COLO668 (cell line): ENCODE data around the gene SPCS3.
"Not testable (repeated sequence)": the region's sequence is repeated elsewhere in the genome, so short reads cannot be mapped to it uniquely, and the experiment has no call there.

Experiments
- DNase-seq: peaks from one replicate; lab custom pipeline; 2025; ENCODE audit not compliant: unreplicated experiment; lab: John Stamatoyannopoulos, UW

SPCS3 gene

GRCh38 chr4:176302283-176303275 lies 17.2 kb upstream of the SPCS3 start:
- DNase-seq: no peak

GRCh38 chr4:176303938-176304337 lies 15.8 kb upstream of the SPCS3 start:
- no peak for DNase-seq

GRCh38 chr4:176306837-176307665 lies 12.7 kb upstream of the SPCS3 start:
- DNase-seq: no peak

- no peak for DNase-seq
Observed at GRCh38 chr4:176307666-176307930, 12.2 kb upstream of the SPCS3 start.

- DNase-seq: no peak
Observed at GRCh38 chr4:176308441-176308840, 11.3 kb upstream of the SPCS3 start.

- no peak for DNase-seq
Observed at GRCh38 chr4:176309046-176309445, 10.7 kb upstream of the SPCS3 start.

GRCh38 chr4:176309772-176310171 lies 10.0 kb upstream of the SPCS3 start:
- no peak for DNase-seq

GRCh38 chr4:176313596-176314336 lies 6.0 kb upstream of the SPCS3 start:
- no peak for DNase-seq

- no peak for DNase-seq
Observed at GRCh38 chr4:176319151-176319703, 539 bp upstream of the SPCS3 start.

- DNase-seq: peak; percentile 88
Observed at GRCh38 chr4:176320340-176320975, 692 bp downstream of the SPCS3 start.

GRCh38 chr4:176320976-176321361 lies 1.2 kb downstream of the SPCS3 start:
- no peak for DNase-seq

- DNase-seq: peak; percentile 6
Observed at GRCh38 chr4:176321589-176321988, 1.8 kb downstream of the SPCS3 start.

GRCh38 chr4:176323511-176324160 lies 3.9 kb downstream of the SPCS3 start:
- no peak for DNase-seq

- not testable (repeated sequence) for DNase-seq
Observed at GRCh38 chr4:176324876-176325275, 5.1 kb downstream of the SPCS3 start.

GRCh38 chr4:176333076-176333475 lies 13.3 kb downstream of the SPCS3 start:
- DNase-seq: no peak

- no peak for DNase-seq
Observed at GRCh38 chr4:176334066-176334465, 14.3 kb downstream of the SPCS3 start.

- DNase-seq: no peak
Observed at GRCh38 chr4:176335421-176335820, 15.7 kb downstream of the SPCS3 start.

- no peak for DNase-seq
Observed at GRCh38 chr4:176339936-176340761, 20.4 kb downstream of the SPCS3 start.
